ENCODE data around the gene NT5C. TPM values are rescaled to one million over a fixed set of nuclear protein-coding genes. Genes with fewer than 3 reads are reported as not detected.
"Not testable (repeated sequence)": the region's sequence is repeated elsewhere in the genome, so short reads cannot be mapped to it uniquely, and the experiment has no call there.

Gene NT5C
- total RNA-seq: 64.4 and 70.8 TPM in 2 replicates
- polyA plus RNA-seq (2012): 40.3 TPM

DNA sequence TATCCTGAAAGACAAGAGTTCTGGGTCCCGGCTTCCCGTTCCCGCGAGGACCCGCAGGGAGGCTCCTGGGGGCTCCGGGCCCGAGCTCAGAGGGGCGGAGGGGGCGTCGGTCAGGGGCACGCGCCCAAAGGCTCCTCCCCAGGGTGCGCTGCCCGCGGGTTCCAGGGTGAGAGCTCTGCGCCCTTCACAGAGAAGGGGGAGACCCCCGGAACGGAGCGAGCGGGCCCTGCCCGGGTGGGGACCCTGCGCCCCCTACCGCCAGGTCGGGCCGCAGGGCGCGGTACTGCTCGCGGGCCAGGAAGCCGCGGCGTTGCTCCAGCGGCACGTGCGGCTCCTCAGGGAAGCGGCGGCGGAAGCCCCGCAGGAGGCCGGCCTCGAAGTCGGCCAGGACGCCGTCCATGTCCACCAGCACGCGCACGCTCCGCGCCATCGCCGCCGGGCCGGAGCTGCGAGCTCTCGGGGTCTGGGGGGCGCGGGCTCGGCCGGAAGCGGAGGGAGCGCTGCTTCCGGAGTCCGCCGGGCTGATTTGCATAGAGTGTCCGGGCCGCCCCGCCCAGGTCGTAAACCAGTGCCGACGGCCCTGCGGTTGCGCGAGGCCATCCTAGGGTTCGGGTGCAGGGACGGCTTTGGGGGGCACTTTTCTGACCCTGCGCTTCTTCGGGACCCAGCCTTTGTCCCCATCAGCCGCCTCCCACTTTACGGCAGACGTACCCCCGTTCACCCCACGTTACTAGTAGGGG lies at the start of gene NT5C:
Gene NT5C (minus strand): TSS at position 465 of the 740 bp plus-strand sequence. CDS start 35 bp downstream, at position 430.
- DNase-seq (ENCODE audit: low read depth): peak; percentile 84

DNA sequence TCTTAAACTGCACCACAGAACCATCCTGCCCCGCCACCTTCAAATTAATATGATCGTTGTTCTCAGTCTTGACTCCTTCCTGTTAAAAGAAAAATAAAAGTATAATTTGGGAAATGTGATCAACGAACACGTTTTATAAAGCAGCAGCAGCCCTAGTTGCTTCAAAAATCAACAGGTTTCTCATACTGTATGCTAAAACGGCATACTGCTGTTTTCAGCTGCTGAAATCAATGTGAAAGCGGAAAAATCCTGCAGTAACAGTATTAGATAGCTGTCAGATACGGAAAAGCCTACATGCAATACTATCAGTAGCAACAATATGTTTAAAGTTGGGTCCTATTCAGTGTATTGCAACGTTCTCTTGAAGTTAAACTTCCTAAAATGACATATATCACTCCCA lies 49.6 kb upstream of the NT5C start:
- no peak for DNase-seq (ENCODE audit: low read depth)

DNA sequence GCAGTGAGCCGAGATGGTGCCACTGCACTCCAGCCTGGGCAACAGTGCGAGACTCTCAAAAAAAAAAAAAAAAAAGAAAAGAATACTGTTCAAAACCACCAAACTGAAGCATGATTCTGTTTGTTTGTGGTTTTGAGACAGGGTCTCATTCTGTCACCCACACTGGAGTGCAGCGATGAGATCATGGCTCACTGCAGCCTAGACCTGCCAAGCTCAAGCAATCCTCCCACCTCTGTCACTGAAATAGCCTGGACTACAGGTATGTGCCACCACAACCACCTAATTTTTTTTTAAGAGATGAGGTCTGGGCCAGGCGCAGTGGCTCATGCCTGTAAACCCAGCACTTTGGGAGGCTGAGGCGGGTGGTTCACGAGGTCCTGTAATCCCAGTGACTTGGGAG lies 46.9 kb upstream of the NT5C start:
- no peak for DNase-seq (ENCODE audit: low read depth)

DNA sequence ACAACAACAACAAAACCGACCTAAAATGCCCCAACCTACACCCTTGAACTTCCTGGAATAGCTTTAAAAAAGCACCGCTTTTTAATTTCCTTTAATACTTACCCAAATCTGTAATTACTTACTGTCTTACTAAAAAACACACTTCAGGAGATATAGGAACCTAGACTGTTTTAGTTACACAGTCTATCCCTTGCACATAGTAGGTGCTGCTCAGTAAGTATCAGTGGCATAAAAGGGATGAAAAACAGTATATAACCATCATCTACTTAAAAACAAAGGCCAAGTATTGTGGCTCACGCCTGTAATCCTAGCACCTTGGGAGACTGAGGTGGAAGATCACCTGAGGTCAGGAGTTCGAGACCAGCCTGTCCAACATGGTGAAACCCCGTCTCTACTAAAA lies 45.1 kb upstream of the NT5C start:
- DNase-seq (ENCODE audit: low read depth): no peak

DNA sequence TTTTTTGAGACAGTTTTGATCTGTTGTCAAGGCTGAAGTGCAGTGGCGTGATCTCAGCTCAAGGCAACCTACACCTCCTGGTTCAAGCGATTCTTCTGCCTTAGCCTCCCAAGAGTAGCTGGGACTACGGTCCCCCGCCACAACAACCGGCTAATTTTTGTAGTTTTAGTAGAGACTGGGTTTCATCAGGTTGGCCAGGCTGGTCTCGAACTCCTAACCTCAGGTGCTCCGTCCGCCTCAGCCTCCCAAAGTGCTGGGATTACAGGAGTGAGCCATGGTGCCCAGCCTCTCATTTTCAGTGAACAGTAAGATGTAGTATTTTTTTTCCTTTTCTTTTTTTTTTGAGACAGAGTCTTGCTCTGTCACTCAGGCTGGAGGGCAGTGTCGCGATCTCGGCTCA lies 43.5 kb upstream of the NT5C start:
- DNase-seq (ENCODE audit: low read depth): no peak

DNA sequence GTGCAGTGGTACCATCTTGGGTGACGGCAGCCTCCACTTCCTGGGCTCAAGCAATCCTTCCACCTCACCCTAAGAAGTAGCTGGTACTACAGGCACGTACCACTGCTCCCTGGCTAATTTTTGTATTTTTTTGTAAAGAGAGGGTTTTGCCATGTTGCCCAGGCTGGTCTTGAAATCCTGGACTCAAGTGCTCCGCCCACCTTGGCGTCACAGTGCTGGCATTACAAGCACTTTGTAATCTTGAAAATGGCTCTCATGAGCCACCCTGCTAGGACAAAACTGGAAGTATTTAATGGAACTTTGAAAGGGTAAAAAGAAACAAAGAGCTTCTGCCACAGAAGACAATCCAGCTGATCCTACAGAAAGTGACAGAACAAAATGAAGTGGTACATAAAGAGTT lies 42.0 kb upstream of the NT5C start:
- no peak for DNase-seq (ENCODE audit: low read depth)

DNA sequence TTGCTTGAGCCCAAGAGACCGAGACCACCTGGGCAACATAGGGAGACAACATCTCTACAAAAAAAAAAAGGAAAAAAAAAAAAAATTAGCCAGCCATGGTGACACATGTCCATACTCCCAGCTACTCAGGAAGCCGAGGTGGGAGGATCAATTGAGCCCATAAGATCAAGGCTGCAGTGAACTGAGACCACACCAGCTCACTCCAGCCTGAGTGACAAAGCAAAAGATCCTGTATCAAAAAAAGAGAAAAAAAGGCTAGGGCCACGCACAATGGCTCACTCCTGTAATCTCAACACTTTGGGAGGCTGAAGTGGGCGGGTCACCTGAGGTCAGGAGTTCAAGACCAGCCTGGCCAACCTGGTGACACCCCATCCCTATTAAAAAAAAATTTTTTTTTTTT lies 37.5 kb upstream of the NT5C start:
- no peak for DNase-seq (ENCODE audit: low read depth)

DNA sequence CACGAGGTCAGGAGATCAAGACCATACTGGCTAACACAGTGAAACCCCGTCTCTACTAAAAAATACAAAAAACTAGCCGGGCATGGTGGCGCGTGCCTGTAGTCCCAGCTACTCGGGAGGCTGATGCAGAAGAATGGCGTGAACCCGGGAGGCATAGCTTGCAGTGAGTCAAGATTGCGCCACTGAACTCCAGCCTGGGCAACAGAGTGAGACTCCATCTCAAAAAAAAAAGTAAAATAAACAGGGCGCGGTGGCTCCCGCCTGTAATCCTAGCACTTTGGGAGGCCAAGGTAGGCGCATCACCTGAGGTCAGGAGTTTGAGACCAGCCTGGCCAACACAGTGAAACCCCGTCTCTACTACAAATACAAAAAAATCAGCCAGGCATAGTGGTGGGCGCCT lies 33.1 kb upstream of the NT5C start:
- DNase-seq (ENCODE audit: low read depth): not testable (repeated sequence)

DNA sequence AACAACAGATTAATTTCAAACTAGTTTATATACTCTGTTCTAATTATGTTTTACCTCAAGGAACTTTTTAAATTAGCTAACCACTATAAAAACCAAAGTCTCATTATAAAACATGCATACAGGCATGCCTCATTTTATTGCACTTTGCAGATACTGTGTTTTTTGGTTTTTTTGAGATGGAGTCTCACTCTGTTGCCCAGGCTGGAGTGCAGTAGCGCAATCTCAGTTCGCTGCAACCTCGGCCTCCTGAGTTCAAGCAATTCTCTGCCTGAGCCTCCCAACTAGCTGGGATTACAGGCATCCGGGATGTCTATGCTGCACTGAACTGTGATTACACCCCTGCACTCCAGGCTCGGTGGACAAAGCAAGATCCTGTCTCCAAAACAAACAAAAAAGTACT lies 31.5 kb upstream of the NT5C start:
- DNase-seq (ENCODE audit: low read depth): no peak

DNA sequence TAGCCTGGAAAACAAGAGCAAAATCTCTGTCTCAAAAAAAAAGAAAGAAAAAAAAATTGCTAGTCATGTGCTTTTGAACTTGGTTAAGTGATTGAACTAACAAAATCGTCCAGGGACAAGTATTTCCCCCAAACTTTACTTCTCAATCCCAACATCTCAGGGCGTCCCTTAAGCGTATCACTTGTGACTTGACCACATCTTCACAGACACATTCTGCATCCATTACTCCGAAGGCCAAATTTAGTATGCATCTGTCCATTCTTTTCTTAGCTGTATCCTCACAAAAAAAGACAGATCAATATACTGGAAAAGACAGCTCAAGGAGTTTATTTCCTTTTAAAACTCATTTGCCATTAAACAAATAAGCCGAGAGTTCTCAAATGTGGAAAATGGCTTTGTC lies 28.7 kb upstream of the NT5C start:
- DNase-seq (ENCODE audit: low read depth): peak; percentile 81

DNA sequence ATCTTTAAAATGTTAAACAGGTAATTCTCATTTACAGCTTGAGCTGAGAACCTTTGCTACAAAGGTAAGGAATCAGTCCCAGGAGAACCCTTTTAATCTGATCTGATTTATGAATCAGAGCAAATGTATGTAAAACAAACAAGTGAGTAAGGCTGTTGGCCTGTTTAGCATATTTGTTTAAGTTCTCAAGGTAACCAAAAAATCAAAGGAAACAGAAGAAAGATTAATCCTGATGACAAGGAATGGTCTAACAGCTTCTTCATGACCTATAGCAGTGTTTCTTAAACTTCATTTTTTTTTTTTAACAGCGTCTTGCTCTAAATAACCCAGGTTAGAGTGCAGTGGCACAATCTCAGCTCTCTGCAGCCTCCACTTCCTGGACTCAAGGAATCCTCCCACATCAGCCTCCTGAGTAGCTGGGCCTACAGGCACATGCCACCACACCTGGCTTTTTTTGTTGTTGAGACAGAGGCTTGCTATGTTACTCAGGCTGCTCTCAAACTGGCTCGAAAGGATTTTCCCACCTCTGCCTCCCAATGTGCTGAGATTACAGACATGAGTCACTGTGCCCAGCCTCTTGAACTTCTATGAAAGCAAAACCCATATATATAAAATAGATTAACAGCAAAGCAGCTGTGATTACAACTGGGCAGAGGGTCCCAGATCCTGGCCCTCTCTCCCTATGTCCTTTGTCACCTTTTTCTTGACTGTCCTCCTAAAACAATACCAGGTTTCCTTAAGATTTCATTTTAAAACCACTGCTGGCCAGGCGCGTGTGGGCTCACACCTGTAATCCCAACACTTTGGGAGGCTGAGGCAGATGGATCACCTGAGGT lies 27.9 kb upstream of the NT5C start:
- no peak for DNase-seq (ENCODE audit: low read depth)

DNA sequence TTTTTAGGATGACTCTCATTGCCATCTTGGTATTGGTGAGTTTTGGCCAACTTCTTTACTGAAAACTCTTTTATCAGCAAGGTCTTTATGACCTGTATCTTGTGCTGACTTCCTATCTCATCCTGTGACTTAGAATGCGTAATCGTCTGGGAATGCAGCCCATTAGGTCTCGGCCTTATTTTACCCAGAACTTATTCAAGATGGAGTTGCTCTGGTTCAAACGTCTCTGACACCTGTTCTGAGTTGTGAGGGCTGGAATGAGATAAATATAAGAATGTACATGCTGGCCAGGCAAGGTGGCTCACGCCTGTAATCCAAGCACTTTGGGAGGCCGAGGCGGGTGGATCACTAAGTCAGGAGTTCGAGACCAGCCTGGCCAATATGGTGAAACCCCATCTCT lies 26.9 kb upstream of the NT5C start:
- not testable (repeated sequence) for DNase-seq (ENCODE audit: low read depth)

DNA sequence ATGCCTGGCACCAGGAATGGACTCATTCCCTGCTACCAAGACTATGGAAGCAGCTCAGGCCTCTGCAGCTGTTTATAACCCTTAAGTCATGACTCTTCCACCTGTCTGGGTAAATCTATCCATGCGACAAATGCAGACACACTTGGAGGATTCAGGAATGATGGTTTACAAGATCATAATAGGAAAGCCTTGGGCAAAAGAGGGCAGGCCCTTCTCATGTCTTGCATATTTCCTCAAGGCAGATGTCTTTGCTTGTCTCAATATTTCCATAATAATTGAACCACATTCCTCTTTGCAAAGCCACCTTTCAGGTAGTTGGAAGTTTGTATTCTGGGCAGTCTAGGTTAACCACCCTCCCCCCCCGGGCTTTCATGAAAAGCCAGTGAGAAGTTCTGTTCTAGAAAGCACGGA lies 23.7 kb upstream of the NT5C start:
- DNase-seq (ENCODE audit: low read depth): peak; percentile 97

DNA sequence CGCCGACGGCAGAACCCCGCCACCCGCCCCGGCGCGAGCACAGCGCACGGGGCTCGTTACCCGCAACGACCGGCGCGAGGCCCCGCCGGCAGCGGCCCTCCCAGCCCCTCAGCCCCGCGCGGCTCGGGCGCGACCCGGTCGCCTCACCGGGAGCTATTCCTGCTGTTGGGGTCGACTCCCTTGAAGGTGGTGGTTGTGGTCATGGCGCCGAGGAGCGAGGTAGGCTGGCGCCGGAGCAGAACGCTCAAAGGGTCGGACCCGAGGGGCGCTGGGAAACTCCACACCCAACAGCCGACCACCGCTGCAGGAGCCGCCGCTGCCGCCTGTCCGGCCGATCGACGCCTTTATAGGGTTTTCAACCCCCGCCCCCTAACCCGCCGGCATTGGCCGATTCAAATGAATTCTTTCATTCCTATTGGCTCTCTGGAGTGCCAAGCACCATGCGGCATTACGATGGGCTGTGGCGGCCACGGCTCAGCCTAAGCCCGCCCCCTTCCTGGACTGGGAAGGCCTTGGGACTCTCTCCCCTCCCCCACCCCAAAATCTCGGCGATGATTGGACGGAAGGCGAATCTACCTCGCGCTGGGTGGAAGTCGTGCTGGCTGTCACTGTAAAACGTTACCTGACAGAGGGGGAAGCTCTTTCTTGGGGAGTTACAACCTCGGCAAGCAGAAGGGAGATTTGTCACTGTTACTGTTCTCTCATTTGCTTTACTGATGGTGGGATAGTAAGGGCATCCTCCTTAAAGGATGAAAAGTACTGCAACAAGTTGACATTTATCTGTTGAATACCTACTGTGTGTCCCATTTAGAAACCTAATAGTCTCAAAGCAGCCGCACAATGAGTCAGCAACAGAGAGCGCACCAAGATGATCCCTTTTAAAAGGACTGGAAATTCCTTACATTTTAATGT lies 22.9 kb upstream of the NT5C start, which contains the start of gene JPT1:
Gene JPT1 (minus strand): TSS at position 318 of the 912 bp plus-strand sequence. CDS start 115 bp downstream, at position 203.
- DNase-seq (ENCODE audit: low read depth): peak; percentile 100

DNA sequence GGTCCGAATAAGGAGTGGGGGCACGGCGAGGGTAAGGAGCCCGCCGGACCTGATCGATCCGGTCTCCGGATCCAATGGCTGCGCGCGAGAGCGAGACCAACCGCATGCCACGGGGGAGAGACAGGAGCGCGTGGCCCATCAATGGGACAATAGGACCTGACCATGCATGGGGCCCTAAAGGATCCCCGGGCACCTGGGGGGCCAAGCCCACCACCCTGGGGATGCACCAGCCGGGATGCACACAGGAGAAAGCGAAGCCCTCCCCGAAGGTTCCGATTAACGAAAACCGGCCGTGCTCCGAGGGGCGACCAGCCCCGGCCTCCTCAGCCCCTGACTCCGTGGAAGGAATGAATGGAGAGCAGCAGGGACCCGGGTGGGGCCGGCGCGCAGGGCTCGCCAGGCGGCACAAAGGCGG lies 22.2 kb upstream of the NT5C start:
- DNase-seq (ENCODE audit: low read depth): peak; percentile 33

DNA sequence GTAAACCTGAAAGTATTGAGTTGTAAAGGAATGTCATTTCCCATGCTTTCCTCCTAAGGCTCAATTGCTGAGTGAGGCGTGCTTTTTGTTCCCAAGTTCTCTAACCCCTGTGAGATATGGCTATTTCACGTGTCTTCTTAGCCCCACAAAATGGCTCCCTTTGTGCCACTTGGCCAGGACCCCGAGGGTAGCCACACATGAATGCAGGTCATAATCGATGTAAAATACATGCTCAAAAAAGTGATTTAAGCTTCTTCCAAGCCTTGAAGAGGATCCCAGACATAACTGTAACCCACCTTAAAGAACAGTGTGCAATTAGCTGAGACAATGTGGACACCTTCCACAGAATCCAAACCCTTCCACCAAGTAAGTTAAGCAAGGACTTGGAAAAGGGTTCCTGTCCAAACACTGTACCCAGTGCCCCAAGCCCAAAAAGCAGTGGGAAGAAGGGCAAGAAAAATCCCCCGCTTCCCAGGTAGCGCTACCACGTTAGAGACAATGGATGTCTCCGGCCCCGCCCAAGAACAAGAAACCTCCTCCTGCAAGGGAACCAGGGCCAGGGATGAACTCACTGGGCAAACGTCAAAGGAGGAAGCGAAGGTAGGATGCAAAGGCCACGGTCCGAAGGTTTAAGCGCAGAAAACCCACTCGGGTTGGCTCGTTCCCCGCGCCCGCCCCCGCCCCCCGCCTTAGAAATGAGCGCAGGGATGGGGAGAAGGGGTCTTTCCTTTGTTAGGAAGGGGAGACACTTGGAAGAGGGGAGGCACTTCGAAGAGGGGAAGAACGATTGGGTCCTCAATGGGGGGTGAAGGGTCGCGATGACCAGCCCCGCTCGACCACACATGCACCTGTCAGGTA lies 21.6 kb upstream of the NT5C start:
- no peak for DNase-seq (ENCODE audit: low read depth)

DNA sequence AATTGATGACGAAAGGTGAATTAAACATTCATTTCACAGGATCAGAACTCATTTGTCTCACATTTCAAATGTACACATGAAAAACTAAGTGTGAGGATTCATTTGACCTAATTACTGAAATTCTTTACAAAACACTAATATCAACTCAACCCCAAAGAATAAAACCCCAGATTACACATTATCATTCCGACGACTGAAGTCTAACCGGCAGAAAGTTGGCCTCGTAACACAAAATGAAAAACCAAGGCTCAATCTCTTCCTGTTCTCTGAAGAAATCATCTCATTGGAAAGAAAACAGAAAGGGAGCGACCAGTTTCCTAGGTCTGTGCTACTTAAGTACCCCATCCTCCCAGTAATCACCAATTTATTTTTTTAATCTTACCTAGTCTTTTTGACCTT lies 21.0 kb upstream of the NT5C start:
- DNase-seq (ENCODE audit: low read depth): no peak

DNA sequence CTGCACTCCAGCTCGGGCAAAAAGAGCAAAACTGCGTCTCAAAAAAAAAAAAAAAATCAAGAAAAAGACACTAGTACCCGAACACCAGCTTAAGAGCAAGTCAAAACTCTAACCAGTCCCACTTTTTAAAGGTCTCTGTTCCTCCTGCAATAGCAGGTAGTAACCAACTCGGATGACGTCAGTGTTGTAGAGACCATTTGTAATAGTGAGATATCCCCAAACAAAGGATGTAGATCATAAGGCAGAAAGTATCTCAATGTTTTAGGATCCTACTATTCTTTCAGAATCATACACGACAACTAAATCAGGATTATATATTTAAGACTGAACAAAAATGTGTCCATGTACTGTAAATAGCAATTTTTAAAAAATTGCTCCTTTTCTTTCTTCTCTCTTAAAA lies 20.4 kb upstream of the NT5C start:
- no peak for DNase-seq (ENCODE audit: low read depth)

DNA sequence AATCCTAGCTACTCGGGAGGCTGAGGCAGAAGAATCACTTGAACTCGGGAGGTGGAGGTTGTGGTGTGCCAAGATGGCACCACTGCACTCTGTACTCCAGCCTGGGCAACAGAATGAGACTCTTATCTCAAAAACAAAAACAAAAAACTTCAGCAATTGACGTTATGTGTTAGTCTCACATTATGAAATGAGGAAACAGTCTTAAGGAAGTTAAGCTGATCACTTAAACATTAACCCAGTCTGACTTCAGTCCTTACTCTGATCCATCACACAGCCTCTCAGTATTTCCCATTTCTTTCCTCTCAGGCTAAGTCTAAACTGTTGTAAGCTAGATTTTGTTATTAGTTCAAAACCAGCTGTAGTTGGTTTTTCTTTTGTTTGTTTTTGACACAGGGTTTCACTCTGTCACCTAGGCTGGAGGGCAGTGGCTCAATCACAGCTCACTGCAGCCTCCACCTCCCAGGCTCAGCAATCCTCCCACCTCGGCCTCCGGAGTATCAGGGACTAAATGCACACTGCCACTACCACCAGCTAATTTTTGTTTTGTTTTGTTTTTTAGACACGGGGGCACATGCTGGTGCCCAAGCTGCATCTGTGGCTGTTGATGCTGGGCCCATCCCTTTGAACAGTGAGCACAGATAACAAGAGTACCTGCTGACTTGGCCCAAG lies 16.5 kb upstream of the NT5C start:
- DNase-seq (ENCODE audit: low read depth): no peak

DNA sequence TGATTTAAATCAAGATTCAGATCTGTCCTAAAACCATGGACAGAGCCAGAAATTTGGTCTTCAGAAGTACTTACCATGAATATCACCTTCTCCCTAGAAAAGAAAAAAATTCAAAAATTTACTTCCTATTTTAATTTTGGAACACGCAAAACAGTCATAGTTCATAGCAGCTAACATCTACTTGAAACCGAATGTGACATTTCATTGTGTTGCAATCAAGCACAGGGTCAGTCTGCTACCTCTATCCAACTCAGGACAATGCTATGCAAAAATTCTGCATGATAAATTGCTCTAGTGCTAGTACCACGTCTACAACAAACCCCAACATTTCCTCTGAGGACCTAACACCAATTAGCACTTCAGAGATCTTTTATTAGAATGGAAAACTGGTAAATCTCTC lies 15.1 kb upstream of the NT5C start:
- DNase-seq (ENCODE audit: low read depth): no peak
